GM18873 (cell line): Measurements from ENCODE around the gene NUDT16L1.
A peak's percentile ranks its signal among the peaks of the same experiment; 100 is the strongest.

Source experiments
- ATAC-seq: cut with Tn5 transposase; IDR thresholded peaks from one replicate; pipeline ENCODE4 v1.9.1; 2021; ENCODE audit warnings: mild to moderate bottlenecking, moderate library complexity, moderate number of reproducible peaks; ENCODE audit not compliant: unreplicated experiment, low FRiP score

Gene NUDT16L1

DNA sequence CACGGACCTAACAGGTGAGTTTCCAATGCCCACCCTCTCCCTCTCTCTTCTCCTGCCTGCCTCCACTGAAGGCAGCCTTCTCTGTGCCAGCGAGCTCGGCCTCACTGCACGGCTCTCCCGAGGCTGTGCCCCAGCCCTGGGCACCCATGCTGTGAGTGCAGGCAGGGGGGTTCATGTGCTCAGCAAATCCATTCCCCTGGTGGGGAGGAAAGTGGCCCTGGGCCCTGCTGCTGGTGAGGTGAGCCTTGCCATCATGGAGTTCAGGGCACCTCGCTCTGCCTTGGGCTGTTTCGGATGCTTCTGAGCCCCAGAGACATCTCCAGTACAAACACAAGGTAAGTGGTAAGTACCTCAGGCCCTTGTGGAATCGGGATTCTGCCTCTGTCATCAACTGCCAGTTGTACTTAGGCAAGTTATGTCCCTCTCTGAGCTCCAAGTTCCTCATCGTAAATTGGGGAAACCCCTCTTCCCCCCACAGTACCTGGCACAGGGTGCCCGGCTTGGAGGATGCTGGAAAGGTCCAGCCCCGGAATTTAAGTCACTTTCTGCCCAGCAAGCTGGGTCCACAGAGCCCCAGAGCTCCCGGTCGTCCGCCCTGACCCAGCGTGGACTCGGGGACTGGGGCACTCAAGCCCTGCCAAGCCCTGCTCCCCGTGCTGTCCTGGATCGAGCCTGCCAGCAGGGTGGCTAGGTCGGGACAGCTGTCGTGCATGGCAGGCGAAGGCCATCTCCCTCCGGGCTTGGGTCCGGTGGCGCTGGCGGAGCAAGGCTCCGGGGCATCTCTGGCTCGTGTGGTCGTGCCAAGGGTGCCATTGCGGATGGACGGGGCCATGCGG, 684 bp upstream of the NUDT16L1 start:
- ATAC-seq: peak; percentile 8

DNA sequence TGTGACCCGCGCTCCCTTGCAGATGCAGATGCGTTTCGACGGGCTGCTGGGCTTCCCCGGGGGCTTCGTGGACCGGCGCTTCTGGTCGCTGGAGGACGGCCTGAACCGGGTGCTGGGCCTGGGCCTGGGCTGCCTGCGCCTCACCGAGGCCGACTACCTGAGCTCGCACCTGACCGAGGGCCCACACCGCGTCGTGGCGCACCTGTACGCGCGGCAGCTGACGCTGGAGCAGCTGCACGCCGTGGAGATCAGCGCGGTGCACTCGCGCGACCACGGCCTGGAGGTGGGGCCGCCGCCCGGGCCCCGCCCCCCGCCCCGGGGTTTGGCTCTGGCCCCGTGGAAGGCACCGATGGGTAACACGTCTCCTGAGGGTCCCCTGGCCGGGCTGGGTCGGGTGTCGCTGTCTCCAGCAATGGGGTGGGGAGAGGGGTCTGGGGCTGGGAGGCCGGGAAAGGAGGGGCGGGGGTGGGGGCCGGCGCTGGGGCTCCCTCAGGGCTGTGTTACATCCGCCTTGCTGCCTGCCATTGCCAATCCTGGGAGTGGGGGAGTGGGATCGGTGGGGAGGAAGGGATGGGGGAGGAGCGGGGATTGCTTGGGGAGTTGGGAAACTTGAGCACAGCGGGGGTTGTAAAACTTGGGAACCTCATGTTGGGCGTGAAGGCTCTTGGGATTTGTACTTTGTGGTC, 737 bp downstream of the NUDT16L1 start:
- ATAC-seq: no peak

DNA sequence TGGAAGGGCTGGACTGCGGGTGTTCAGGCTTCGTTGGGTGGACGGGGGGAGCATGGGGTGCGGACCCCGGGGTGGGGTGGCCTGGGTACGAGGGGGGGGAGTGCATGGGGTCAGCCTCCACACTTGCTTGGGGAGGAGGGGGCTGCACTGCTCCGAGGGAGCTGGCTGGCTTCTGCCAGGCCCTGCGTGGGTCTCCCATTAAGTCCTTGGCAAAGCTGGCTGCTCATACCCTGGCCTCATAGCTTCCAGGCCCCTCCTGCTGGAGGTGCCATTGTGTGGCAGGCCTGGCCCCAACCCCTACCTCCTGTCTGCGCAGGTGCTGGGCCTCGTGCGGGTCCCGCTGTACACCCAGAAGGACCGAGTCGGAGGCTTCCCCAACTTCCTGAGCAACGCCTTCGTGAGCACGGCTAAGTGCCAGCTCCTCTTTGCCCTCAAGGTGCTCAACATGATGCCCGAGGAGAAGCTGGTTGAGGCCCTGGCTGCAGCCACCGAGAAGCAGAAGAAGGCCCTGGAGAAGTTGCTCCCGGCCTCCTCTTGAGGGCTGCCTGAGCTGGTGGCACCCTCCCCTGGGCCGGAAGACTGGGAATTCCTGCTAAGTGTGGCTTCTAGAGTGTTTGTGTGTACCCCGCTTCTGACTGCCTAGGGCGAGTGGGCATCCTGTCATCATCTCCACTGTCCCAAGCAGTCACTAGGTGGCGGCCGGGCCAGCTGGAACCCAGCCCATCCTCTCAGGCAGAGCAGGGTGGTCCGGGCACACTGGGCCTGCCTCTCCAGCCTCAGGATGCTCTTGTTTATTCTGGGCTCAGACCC, 1.5 kb downstream of the NUDT16L1 start:
- no peak for ATAC-seq

DNA sequence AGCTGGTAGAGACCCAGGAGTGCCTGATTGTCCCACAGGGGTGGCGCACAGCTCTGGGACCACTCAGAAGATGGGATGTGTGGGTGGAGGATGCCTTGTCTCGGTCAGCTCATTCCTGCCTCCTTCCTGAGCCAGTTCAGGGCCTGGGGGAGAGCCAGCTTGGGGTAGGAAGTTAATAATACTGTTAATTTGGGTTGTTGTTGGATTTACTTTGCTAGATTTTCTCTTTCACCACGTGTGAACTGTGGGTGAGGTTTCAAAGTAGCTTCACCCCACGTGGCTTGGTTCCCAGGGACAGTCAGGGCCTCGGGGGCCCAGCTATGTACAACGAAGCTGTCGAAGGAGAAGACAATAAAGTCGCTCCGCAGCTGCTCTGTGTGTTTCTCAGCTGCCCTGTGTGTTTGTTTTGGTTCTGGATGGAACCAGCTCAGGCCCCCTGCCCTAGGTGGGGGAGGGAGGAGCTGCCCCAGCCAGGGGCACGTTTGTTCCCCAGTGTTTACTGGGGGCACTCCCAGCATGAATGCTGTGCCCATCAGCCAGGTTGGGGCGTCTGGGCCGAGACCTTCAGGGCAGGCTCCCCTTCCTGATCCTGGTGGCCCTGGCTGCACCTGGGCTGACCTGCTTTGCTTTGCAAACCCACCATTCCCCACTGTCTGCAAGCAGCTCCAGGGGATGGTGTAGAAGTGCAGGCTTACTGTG, 2.3 kb downstream of the NUDT16L1 start:
- ATAC-seq: no peak

DNA sequence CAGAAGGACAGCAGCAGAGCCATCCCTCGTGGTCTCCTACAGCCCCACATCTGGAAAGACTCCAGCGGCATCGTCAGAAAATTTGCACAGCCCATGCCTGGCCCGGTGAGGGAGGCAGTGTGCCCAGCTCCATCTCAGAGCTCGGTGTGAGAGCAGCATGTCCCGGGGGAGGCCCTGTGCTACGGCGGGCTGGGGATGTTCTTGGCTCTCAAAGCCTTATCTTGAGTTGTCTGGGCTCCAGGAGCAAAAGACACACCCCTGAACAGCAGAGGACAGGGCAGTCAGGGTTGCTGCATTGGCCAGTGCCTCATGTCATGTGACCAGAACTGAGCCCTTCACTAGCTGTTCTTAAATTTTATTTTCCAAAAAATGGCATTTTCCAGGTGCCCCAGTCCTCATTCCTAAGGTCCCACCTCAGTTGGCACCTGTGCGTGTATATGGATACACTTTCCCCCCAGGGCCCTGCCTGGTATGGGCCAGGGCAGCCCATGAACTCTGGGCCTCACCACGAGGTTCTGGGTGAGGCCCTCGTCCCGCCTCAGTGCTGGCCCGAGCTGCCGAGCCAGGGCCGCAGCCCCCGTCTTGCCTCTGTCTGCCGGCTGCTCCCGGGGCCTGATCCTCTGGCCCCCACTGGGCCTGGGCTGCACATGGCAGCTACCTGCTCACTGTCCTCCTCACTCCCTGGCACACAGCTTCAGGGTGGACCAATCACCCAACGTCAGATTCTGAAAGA, 3.0 kb downstream of the NUDT16L1 start:
- no peak for ATAC-seq

DNA sequence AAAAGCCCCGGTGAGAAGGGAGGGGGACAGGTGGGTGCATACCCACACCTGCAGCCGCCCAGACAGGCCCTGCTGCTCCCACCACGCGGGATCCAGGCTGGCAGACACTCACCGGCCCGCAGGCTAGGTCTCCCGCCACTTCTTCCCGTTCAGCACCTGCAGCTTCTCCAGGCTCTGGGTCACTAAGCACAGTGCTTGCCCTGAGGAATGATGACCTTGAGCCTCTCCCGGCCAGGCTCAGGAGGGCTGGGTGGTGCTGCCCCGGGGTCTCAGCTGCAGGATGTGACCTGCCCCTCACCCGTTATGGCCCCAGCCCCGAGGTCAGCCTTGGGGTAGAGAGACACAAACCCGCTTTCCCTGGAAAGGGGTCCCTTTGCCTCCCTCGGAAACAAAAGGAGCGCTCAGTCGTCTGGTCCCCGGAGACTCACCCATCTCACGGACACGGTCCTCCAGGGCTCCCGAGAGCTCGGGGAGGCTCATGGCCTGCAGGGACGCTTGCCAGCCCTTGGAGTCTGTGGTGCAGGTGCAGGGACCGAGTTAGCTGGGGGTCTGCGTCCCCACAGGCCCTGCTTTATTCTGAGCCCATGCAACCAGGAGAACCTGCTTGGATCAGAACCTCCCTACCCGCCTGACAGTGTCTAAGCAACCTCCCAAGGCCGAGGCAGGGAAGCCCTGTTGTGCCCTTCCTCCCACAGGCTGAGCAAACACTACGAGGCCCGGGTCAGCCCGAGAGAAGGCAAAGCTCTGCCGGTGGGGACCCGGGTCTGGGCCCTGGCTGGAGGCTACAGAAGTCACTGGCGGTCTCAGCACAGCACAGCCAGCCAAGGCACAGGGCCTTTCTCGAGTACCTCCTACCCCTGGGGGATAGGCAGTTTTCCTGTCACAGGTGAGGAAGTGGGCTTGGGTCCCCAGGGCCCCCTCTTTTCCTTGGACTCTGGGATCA, 3.8 kb downstream of the NUDT16L1 start:
- ATAC-seq: no peak

DNA sequence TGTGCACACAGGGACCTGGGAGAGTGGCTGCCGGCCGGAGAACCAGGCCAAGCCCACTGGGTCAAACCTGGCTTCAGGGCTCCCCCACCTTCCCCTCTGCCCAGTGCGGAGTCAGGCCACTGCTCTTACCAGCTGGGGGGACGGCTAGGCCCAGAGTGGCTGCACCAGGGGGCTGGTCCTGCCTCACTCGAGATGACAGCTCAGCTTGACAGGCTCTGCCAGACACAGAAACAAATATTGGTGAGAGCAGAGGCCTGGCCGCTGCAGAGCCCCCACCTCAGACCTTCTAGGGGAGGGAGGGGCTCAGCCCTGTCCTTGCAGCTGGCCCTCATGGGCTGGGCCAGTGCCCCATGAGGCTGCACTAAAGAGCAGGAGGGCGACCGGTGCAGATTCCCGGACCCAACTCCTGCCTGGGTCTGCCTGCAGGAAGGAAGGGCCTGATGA, 4.5 kb downstream of the NUDT16L1 start:
- no peak for ATAC-seq

DNA sequence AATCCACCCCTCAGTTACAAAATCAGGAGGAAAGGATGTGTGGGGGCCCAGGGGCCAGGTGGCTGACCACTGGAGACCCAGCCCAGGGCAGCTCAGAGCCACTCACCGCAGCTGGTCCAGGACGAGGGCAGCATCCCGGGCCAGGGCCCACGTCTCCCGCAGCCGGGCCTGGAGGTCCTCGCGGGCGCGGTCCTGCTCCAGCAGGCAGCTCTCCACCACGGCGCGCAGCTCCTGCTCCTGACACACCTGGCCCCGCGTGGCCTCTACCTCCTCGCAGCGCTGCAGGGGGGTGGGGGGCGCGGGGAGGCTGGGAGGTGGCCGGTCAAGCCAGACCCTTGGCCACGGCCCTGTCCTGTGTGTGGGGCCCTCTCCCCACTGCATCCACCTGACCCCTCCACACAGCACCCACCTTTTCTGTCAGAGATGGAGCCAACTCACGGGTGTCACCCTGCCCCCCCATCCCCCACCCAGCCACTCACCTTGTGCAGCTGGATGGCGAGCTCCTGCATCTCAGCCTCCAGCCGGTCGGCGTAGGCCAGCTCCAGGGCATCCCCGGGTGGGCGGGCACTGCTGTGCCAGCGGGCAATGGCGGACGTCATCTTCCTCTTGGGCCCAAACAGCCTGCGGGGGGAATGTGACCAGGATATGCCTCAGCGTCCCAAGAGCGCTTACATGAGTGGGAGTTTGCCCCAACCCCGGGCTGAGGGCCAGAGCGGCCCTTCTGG, 5.1 kb downstream of the NUDT16L1 start:
- no peak for ATAC-seq

DNA sequence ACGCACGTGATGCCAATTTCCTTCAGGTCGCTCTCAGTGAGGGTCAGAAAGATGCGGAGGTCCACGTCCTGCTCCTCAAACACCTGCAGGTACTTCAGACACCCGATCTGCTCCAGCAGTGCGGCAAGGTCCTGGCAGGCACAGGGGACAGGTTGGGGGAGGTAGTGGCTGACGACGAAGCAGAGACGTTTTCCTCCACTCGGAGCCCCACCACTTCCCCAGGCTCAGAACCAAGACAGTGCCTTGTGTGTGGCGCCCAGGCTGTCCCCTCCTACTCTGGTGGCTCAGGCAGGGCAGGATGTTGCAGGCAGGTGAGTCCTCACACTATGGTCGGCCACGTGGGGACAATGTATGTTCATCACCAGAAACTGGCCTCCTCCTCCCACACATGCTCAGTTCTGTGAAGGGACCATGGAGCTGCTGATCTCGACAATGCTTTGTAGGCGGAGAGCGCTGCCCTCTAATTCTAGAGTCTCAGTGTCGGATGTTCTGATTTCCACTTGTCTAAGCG, 5.7 kb downstream of the NUDT16L1 start:
- ATAC-seq: no peak

DNA sequence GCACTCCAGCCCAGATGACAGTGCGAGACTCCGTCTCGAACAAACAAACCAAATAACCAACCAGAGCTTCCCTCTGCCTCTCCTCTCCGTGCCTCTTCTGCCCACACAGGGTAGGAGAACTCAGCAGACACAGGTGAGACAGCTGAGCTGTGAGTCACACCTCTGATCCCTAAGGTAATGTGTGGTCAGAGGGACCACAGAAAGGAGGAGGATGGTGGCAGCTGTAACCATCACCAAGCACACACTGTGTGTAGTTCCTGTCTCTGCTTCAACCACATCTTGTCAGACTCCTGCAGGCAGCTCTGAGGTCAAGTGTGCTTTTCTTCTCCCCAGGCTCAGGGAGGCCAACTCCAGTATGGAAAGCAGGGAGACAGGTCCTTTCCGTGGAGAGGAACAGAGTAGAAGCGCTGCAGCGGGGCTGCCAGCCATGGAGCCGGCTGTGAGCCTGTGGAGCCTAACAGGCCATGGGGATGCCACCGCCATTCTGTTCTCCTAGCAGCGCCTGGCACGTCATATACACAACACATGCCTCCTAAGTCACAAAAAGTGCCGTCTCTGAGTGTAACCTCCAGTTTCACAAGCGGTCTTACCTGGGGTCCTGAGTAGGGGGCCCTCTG, 7.1 kb downstream of the NUDT16L1 start:
- ATAC-seq: no peak

DNA sequence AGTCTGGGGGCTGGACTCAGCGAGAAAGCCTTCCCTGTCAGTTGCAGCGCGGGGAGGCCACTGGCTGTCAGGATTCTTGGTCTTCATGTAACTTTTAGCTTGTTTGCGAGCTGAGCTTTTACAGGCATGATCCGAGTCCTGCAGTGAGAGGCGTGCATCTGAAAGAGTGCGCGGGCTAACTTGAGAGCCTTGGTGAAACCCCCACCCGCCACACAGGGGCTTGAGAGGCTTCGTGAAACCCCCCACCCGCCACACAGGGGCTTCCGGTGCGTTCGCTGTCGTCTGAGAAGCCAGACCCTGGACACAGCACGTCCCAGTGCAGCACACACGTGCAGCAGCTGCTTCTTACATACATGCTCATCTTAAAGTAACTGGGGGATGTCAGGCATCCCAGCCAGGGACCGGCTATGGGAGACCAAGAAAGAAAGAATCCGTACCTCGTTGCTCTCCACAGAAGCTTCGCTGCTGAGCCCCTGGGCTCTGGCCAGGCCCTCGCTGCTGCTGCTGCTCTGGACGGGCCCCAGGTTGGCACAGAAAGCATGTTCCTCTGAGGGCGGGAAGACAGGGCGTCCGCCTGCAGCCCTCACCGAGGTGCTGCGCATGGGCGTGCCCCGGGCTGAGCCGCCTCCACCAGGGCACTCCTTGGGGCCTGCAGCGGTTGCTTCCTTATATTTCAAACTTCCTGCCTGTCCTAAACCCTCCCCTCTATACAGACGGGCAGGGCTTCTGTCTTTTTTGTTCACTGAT, 7.8 kb downstream of the NUDT16L1 start:
- ATAC-seq: no peak

DNA sequence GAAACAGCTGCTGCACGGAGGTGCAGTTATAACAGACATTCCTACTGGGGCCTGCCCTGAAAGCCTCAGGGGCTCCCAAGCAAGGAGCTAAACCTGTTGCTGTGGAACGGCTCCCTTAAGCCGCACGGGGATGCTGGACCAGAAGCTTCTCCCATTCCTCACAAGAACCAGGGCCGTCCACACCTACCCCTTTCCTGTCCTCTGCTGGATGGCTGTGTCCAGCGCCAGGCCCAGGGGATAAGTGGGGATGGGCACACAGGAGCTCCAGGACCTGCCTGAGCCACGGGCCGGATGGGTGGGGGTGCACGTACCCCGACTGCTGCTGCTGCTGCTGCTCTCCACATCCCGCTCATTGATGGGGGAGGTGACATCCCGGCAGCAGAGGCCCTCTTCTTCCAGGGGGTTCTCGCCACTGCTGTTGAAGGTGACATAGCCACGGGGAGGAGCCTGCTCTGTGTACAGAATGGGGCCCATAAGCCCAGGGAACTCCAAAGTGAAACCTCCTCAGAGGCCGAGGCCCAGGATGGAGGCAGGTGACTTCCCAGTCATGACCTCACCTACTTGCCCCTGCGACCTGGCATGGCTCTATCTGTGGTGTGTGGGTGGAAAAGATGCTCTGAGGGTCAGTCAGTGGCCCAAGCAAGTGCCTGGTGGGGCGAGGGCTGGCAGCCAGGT, 8.6 kb downstream of the NUDT16L1 start:
- ATAC-seq: no peak

DNA sequence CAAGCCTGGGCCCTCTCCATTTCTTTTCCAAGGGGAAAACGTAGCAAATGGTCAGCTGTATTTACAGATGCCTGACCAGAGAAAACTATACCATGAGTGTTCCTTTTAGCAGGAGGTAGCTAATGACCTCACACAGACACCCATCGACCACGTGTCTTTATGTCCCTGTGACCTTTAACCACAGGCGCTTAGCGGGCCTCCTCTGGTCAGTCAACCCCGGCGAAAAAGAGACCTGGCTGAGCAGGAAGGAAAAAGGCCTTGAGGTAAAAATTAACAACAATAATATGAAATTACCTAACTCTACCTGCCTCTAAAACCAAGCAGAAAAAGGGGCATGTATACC, 9.1 kb downstream of the NUDT16L1 start:
- ATAC-seq: no peak

DNA sequence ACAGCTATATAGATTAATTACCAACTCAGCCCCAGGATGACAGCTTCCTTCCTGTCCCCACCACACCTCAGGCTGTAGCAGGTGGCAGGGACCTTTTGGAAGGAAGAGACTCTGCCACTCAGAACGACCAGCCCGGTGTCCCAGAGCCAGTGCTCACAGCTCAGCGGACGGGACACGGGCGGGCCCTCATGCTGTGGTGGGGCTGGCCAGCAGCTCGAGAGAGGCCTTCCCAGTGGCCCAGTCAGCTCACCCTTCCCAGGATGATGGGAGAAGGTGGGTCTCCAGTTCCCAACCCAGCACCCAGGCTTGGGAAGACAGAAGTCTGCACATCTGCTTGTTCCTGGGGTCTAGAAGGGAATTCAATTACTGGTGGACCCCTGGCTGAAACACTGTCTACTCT, 10.5 kb downstream of the NUDT16L1 start:
- ATAC-seq: no peak

DNA sequence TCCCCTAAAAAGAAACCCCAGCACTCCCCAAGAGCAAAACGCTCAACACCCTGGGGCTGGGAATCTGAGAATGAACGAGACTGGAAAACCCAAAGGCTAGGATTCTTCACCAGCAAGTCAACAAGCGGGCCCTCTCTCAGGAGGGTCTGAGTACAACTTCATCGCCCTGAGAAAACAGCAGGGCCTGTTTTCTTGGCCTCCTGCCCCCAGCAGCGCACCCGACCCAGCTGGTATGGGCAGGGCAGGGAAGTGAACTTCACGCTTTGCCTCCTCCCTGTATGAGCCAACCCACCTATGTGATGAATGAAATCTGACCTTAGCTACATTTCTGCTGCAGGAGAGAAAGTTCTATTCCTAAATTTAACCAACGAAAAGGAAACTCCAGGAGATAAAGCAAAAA, 11.1 kb downstream of the NUDT16L1 start:
- ATAC-seq: no peak

DNA sequence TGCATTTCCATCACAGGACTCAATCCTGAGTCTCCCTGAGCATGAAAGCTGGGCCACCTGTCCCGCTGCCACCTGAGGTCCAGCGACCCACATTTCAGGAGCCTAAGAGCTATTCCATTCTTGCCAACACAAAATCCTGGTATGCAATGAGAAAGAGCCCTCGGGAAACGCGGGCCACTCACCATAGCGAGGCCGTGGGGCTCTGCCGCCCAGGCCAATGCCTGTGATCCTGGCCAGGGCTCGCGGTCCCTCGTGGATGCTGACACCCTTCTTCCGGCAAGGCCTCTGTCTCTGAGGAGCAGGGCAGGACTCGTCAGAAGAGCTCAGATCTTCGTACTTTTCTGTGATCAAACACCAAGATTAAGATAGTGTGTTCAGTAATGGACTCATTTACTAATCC, 11.6 kb downstream of the NUDT16L1 start:
- ATAC-seq: no peak
